ENCODE results near the gene PIGU. TPM values are rescaled to one million over a fixed set of nuclear protein-coding genes. Genes with fewer than 3 reads are reported as not detected.
"Not testable (repeated sequence)": the region's sequence is repeated elsewhere in the genome, so short reads cannot be mapped to it uniquely, and the experiment has no call there.

The PIGU gene
- total RNA-seq, 6 experiments from 2014 or later, result 4.0 to 14.9 (median 7.3) TPM

- WGBS (ENCODE audit: insufficient coverage, low coverage, low lambda C conversion rate, missing lambda C conversion rate), result 93% methylated on average over 5 of the region's 5 CpGs
- H3K27me3 ChIP-seq, result no peaks in the 10 kb centered on the region
- no peak overlapping the region for H3K4me3 ChIP-seq
- TF ChIP-seq CTCF (IDR thresholded peaks at IDR 0.05) (no peak), POLR2A (IDR thresholded peaks at IDR 0.05) (no peak)
- DNase-seq (no peak), ATAC-seq (no peak)
- intact Hi-C loops (cut with DNase I), result no loop called here
- H3K4me1 ChIP-seq, result no peaks in the 10 kb centered on the region
- peaks cover 0 to 3% (median 0%) of the 10 kb centered on the region in 4 donors for H3K36me3 ChIP-seq
- H3K9me3 ChIP-seq, result no peaks in the 10 kb centered on the region
- no peak overlapping the region for H3K27ac ChIP-seq
Observed at GRCh38 chr20:34615477-34615876, 61.4 kb downstream of the PIGU start.

- WGBS (ENCODE audit: insufficient coverage, low coverage, low lambda C conversion rate, missing lambda C conversion rate), result 95% methylated on average over 4 of the region's 4 CpGs
- ATAC-seq; H3K9me3 ChIP-seq; H3K36me3 ChIP-seq; H3K27me3 ChIP-seq; H3K4me3 ChIP-seq; DNase-seq; H3K4me1 ChIP-seq; H3K27ac ChIP-seq; intact Hi-C loops (cut with DNase I): not testable (repeated sequence)
Observed at GRCh38 chr20:34611976-34612375, 64.9 kb downstream of the PIGU start.

- no peaks in the 10 kb centered on the region for H3K27me3 ChIP-seq
- no peaks in the 10 kb centered on the region for H3K4me1 ChIP-seq
- no peaks in the 10 kb centered on the region for H3K36me3 ChIP-seq
- ATAC-seq, result no peak
- 100% methylated on average over 3 of the region's 7 CpGs for WGBS (ENCODE audit: insufficient coverage, low coverage, low lambda C conversion rate, missing lambda C conversion rate)
- no peak for DNase-seq
- TF ChIP-seq CTCF (IDR thresholded peaks at IDR 0.05) (no peak), POLR2A (IDR thresholded peaks at IDR 0.05) (no peak)
- H3K4me3 ChIP-seq, result no peak overlapping the region
- no peaks in the 10 kb centered on the region for H3K9me3 ChIP-seq
- intact Hi-C loops (cut with DNase I), result no loop called here
- no peak overlapping the region for H3K27ac ChIP-seq
Observed at GRCh38 chr20:34607066-34607465, 69.8 kb downstream of the PIGU start.

- Histone ChIP-seq H3K27me3 (no peaks in the 10 kb centered on the region), H3K9me3 (no peaks in the 10 kb centered on the region), H3K4me1 (no peaks in the 10 kb centered on the region), H3K27ac (no peak overlapping the region), H3K4me3 (no peak overlapping the region), H3K36me3 (no peaks in the 10 kb centered on the region)
- ATAC-seq (peak in 1 of 4 donors; percentile 24), DNase-seq (no peak)
- no peak for TF ChIP-seq CTCF (IDR thresholded peaks at IDR 0.05)
- no peak for TF ChIP-seq POLR2A (IDR thresholded peaks at IDR 0.05)
- intact Hi-C loops (cut with DNase I), result no loop called here
- WGBS (ENCODE audit: insufficient coverage, low coverage, low lambda C conversion rate, missing lambda C conversion rate), result 80% methylated on average over 7 of the region's 8 CpGs
Observed at GRCh38 chr20:34604980-34605788, 71.7 kb downstream of the PIGU start.

- DNase-seq, result no peak
- intact Hi-C loops (cut with DNase I), result no loop called here
- no peaks in the 10 kb centered on the region for H3K4me1 ChIP-seq
- H3K4me3 ChIP-seq, result no peak overlapping the region
- TF ChIP-seq POLR2A (IDR thresholded peaks at IDR 0.05) (no peak), CTCF (IDR thresholded peaks at IDR 0.05) (no peak)
- peak overlapping the region in 1 of 3 donors; percentile 3 for H3K27ac ChIP-seq
- ATAC-seq, result peak in 1 of 4 donors; percentile 18
- no peaks in the 10 kb centered on the region for H3K9me3 ChIP-seq
- no peaks in the 10 kb centered on the region for H3K27me3 ChIP-seq
- H3K36me3 ChIP-seq, result no peaks in the 10 kb centered on the region
- WGBS (ENCODE audit: insufficient coverage, low coverage, low lambda C conversion rate, missing lambda C conversion rate), result 53% methylated on average over 9 of the region's 9 CpGs
Observed at GRCh38 chr20:34600892-34601653, 75.8 kb downstream of the PIGU start.
